Measurements from ENCODE around the gene ZNF345. TPM values are rescaled to one million over a fixed set of nuclear protein-coding genes. Genes with fewer than 3 reads are reported as not detected.

Gene ZNF345
- total and polyA plus RNA-seq, 2 experiments from 2014 or later = 5.5 to 5.7 TPM

DNA sequence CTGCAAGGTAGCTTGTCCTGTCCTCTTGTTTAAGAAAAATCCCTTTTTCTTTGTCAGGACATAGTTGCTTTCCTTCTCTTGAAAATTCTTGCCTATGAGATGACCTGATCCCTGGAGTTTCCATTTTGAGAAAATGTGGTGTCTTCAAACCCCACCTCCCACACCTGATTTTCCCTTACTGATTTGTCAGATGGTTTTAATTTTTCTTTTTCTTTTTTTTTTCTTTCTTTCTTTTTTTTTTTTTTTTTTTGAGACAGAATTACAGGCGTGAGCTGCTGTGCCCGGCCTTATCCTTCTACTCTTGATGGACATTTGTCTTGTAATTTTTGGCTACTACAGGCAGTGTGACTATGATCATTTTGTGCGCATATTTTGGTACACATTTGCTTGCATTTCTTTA, 1.2 kb downstream of the ZNF345 start (continued):
- no peak for TF ChIP-seq ZNF462 (CRISPR knock-in tag; IDR thresholded peaks at IDR 0.05)
- no peak for TF ChIP-seq NANOG (IDR thresholded peaks at IDR 0.05; ENCODE audit: borderline replicate concordance)
- TF ChIP-seq ZNF331 (CRISPR knock-in tag; IDR thresholded peaks at IDR 0.05; ENCODE audit: low read depth) = no peak
- TF ChIP-seq EZH2 (IDR thresholded peaks at IDR 0.05; ENCODE audit: low read depth, unreplicated experiment) = no peak

- no peak overlapping the region for H2AFZ ChIP-seq
- H3K27ac ChIP-seq (ENCODE audit: low read depth) = no peak overlapping the region
- peaks cover 64% of the 10 kb centered on the region for H3K36me3 ChIP-seq (ENCODE audit: insufficient read depth)
- H3K79me2 ChIP-seq (replicated peaks; ENCODE audit: insufficient read depth) = no peaks in the 10 kb centered on the region
- H3K9me3 Mint-ChIP-seq = peaks cover 85% of the 10 kb centered on the region
- H3K4me3 Mint-ChIP-seq = no peak overlapping the region
- no peak overlapping the region for H3K27ac Mint-ChIP-seq
- DNase-seq (ENCODE audit: low spot score) = peak; percentile 3
- no peaks in the 10 kb centered on the region for H4K20me1 ChIP-seq (replicated peaks; ENCODE audit: insufficient read depth)
- H3K27me3 ChIP-seq (ENCODE audit: insufficient read depth) = no peaks in the 10 kb centered on the region
- H3K9me2 ChIP-seq (ENCODE audit: insufficient read depth) = no peaks in the 10 kb centered on the region
- H3K4me2 ChIP-seq = no peak overlapping the region
- no peaks in the 10 kb centered on the region for H3K4me1 ChIP-seq (ENCODE audit: insufficient read depth)
- H3K36me3 Mint-ChIP-seq (ENCODE audit: low read depth) = peaks cover 79% of the 10 kb centered on the region
- H3K27me3 Mint-ChIP-seq (ENCODE audit: insufficient read depth, low read depth, poor library complexity) = peaks cover 2% of the 10 kb centered on the region
- H3K4me3 ChIP-seq = no peak overlapping the region; the same call in 1 of the 2 replicates
- no peaks in the 10 kb centered on the region for H3K4me1 Mint-ChIP-seq
- no peaks in the 10 kb centered on the region for H3F3A ChIP-seq (replicated peaks; ENCODE audit: low read depth)
- no peak for ATAC-seq
- TF ChIP-seq EZH2 (IDR thresholded peaks at IDR 0.05; ENCODE audit: low read depth, unreplicated experiment) (no peak), ZNF114 (CRISPR knock-in tag; IDR thresholded peaks at IDR 0.05) (no peak)
- TF ChIP-seq, protein P1, sequence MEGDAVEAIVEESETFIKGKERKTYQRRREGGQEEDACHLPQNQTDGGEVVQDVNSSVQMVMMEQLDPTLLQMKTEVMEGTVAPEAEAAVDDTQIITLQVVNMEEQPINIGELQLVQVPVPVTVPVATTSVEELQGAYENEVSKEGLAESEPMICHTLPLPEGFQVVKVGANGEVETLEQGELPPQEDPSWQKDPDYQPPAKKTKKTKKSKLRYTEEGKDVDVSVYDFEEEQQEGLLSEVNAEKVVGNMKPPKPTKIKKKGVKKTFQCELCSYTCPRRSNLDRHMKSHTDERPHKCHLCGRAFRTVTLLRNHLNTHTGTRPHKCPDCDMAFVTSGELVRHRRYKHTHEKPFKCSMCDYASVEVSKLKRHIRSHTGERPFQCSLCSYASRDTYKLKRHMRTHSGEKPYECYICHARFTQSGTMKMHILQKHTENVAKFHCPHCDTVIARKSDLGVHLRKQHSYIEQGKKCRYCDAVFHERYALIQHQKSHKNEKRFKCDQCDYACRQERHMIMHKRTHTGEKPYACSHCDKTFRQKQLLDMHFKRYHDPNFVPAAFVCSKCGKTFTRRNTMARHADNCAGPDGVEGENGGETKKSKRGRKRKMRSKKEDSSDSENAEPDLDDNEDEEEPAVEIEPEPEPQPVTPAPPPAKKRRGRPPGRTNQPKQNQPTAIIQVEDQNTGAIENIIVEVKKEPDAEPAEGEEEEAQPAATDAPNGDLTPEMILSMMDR (conservative IDR thresholded peaks at IDR 0.05; ENCODE audit: low read depth in 2 of 2) = no peak
These were observed 26.6 kb downstream of the ZNF345 start for GRCh38 chr19:36876993-36877938.

Data from GM23338 (cell line).